Activated naive CD4-positive, alpha-beta T cell treated with anti-CD3 and anti-CD28 coated beads, Interleukin-2, amount 10 ng/mL, durations not matched to agents 7 days and 5 days (primary cell): Measurements from ENCODE around the gene ST8SIA4.
A peak's percentile ranks its signal among the peaks of the same experiment; 100 is the strongest.

ENCODE experiments used
- CTCF ChIA-PET: fragments of 350-600 bp; sonication (Branson Sonifier 250); formaldehyde crosslinking; loops from one replicate; lab custom pipeline; 2021; ENCODE audit warnings: antibody characterized with exemption; lab: Charles Lee
- DNase-seq: peaks from one replicate; pipeline ENCODE4 v3.0.0-alpha.2; 2020
- H3K27ac Mint-ChIP-seq: one replicate; pipeline ENCODE4 v1.8.0; 2021; ENCODE audit warnings: mild to moderate bottlenecking, moderate library complexity, mixed read lengths
- H3K27me3 Mint-ChIP-seq: one replicate; pipeline ENCODE4 v1.8.0; 2021; ENCODE audit warnings: mild to moderate bottlenecking, mixed read lengths
- H3K36me3 Mint-ChIP-seq: one replicate; pipeline ENCODE4 v1.8.0; 2021; ENCODE audit warnings: mixed read lengths
- H3K4me1 Mint-ChIP-seq: one replicate; pipeline ENCODE4 v1.8.0; 2021; ENCODE audit warnings: mixed read lengths
- H3K4me3 Mint-ChIP-seq: one replicate; pipeline ENCODE4 v1.8.0; 2021; ENCODE audit warnings: mild to moderate bottlenecking, moderate library complexity, mixed read lengths
- H3K9me3 Mint-ChIP-seq: one replicate; pipeline ENCODE4 v1.8.0; 2021; ENCODE audit warnings: mixed read lengths

Gene ST8SIA4

GRCh38 chr5:100856462-100856861 is 46.6 kb downstream of the ST8SIA4 start:
- H3K36me3 Mint-ChIP-seq: peaks cover 47% of the 10 kb centered on the region
- CTCF ChIA-PET: interaction anchor here (1.7 kb wide), 1 partner anchor 44 kb away, joined by 9 read pairs; no protein-coding TSS in a partner anchor
- no peak for DNase-seq
- no peak overlapping the region for H3K27ac Mint-ChIP-seq
- H3K27me3 Mint-ChIP-seq: no peaks in the 10 kb centered on the region
- no peaks in the 10 kb centered on the region for H3K9me3 Mint-ChIP-seq
- H3K4me1 Mint-ChIP-seq: peaks cover 63% of the 10 kb centered on the region
- H3K4me3 Mint-ChIP-seq: no peak overlapping the region

GRCh38 chr5:100855937-100856430 is 47.1 kb downstream of the ST8SIA4 start:
- Mint-ChIP-seq H3K27ac (no peak overlapping the region), H3K4me3 (no peak overlapping the region), H3K27me3 (no peaks in the 10 kb centered on the region), H3K4me1 (peaks cover 59% of the 10 kb centered on the region), H3K9me3 (no peaks in the 10 kb centered on the region), H3K36me3 (peaks cover 44% of the 10 kb centered on the region)
- CTCF ChIA-PET: interaction anchor here (1.5 kb wide), 1 partner anchor 46 kb away, joined by 4 read pairs; no protein-coding TSS in a partner anchor
- DNase-seq: no peak

- DNase-seq: no peak
- H3K4me1 Mint-ChIP-seq: peaks cover 53% of the 10 kb centered on the region
- H3K4me3 Mint-ChIP-seq: no peak overlapping the region
- H3K27ac Mint-ChIP-seq: peak overlapping the region; percentile 95
- CTCF ChIA-PET: interaction anchor here (1.0 to 1.5 kb wide), 2 partner anchors 13 to 47 kb away, joined by 3 to 4 read pairs; no protein-coding TSS in a partner anchor
- H3K27me3 Mint-ChIP-seq: no peaks in the 10 kb centered on the region
- no peaks in the 10 kb centered on the region for H3K9me3 Mint-ChIP-seq
- H3K36me3 Mint-ChIP-seq: peaks cover 40% of the 10 kb centered on the region
These were observed 47.8 kb downstream of the ST8SIA4 start for GRCh38 chr5:100855295-100855694.

GRCh38 chr5:100854591-100854990 is 48.5 kb downstream of the ST8SIA4 start:
- CTCF ChIA-PET: interaction anchor here (1.0 to 1.5 kb wide), 2 partner anchors 13 to 47 kb away, joined by 3 to 4 read pairs; no protein-coding TSS in a partner anchor
- peak overlapping the region; percentile 95 for H3K27ac Mint-ChIP-seq
- no peak overlapping the region for H3K4me3 Mint-ChIP-seq
- peaks cover 51% of the 10 kb centered on the region for H3K4me1 Mint-ChIP-seq
- H3K9me3 Mint-ChIP-seq: no peaks in the 10 kb centered on the region
- no peak for DNase-seq
- H3K36me3 Mint-ChIP-seq: peaks cover 35% of the 10 kb centered on the region
- H3K27me3 Mint-ChIP-seq: no peaks in the 10 kb centered on the region

- peaks cover 49% of the 10 kb centered on the region for H3K4me1 Mint-ChIP-seq
- H3K9me3 Mint-ChIP-seq: no peaks in the 10 kb centered on the region
- CTCF ChIA-PET: no interaction called here
These were observed 49.5 kb downstream of the ST8SIA4 start for GRCh38 chr5:100853582-100853981.

GRCh38 chr5:100852988-100853449 is 50.1 kb downstream of the ST8SIA4 start:
- no peaks in the 10 kb centered on the region for H3K9me3 Mint-ChIP-seq
- H3K4me1 Mint-ChIP-seq: peaks cover 46% of the 10 kb centered on the region
- peaks cover 31% of the 10 kb centered on the region for H3K36me3 Mint-ChIP-seq
- no peaks in the 10 kb centered on the region for H3K27me3 Mint-ChIP-seq
- CTCF ChIA-PET: no interaction called here
- peak overlapping the region; percentile 65 for H3K4me3 Mint-ChIP-seq
- H3K27ac Mint-ChIP-seq: peak overlapping the region; percentile 95
- DNase-seq: no peak

More at GRCh38 chr5:100853582-100853981, 49.5 kb downstream of the ST8SIA4 start:
- Mint-ChIP-seq H3K4me3 (peak overlapping the region; percentile 65), H3K36me3 (peaks cover 34% of the 10 kb centered on the region), H3K27me3 (no peaks in the 10 kb centered on the region), H3K27ac (peak overlapping the region; percentile 95)
- no peak for DNase-seq

GRCh38 chr5:100852051-100852450 is 51.0 kb downstream of the ST8SIA4 start:
- Mint-ChIP-seq H3K4me3 (no peak overlapping the region), H3K4me1 (peaks cover 46% of the 10 kb centered on the region), H3K27me3 (no peaks in the 10 kb centered on the region), H3K9me3 (no peaks in the 10 kb centered on the region), H3K36me3 (peaks cover 30% of the 10 kb centered on the region), H3K27ac (no peak overlapping the region)
- CTCF ChIA-PET: no interaction called here
- no peak for DNase-seq

- DNase-seq: no peak
- Mint-ChIP-seq H3K27me3 (no peaks in the 10 kb centered on the region), H3K27ac (no peak overlapping the region), H3K4me1 (peaks cover 25% of the 10 kb centered on the region), H3K9me3 (no peaks in the 10 kb centered on the region), H3K36me3 (peaks cover 33% of the 10 kb centered on the region), H3K4me3 (no peak overlapping the region)
- CTCF ChIA-PET: no interaction called here
These were observed 56.3 kb downstream of the ST8SIA4 start for GRCh38 chr5:100846772-100847171.

GRCh38 chr5:100842080-100842479 is 61.0 kb downstream of the ST8SIA4 start:
- no peak overlapping the region for H3K27ac Mint-ChIP-seq
- no peaks in the 10 kb centered on the region for H3K27me3 Mint-ChIP-seq
- CTCF ChIA-PET: interaction anchor here (1.0 to 4.9 kb wide), 5 partner anchors 13 to 68 kb away, joined by 3 to 31 read pairs (median 4); partner anchors contain the start of gene ST8SIA4
- H3K36me3 Mint-ChIP-seq: peaks cover 52% of the 10 kb centered on the region
- H3K9me3 Mint-ChIP-seq: no peaks in the 10 kb centered on the region
- no peak overlapping the region for H3K4me3 Mint-ChIP-seq
- no peak for DNase-seq
- H3K4me1 Mint-ChIP-seq: peaks cover 56% of the 10 kb centered on the region

- Mint-ChIP-seq H3K36me3 (peaks cover 52% of the 10 kb centered on the region), H3K4me3 (peak overlapping the region; percentile 25), H3K4me1 (peaks cover 55% of the 10 kb centered on the region), H3K27ac (peak overlapping the region; percentile 77), H3K9me3 (no peaks in the 10 kb centered on the region), H3K27me3 (no peaks in the 10 kb centered on the region)
- CTCF ChIA-PET: interaction anchor here (1.0 to 4.9 kb wide), 5 partner anchors 14 to 61 kb away, joined by 3 to 31 read pairs (median 3); partner anchors contain the start of gene ST8SIA4
- no peak for DNase-seq
These were observed 61.6 kb downstream of the ST8SIA4 start for GRCh38 chr5:100841358-100842076.

GRCh38 chr5:100840789-100841188 is 62.3 kb downstream of the ST8SIA4 start:
- Mint-ChIP-seq H3K27me3 (no peaks in the 10 kb centered on the region), H3K9me3 (no peaks in the 10 kb centered on the region), H3K4me1 (peaks cover 51% of the 10 kb centered on the region), H3K36me3 (peaks cover 48% of the 10 kb centered on the region), H3K27ac (peak overlapping the region; percentile 77), H3K4me3 (no peak overlapping the region)
- DNase-seq: no peak
- CTCF ChIA-PET: interaction anchor here (1.1 to 4.9 kb wide), 3 partner anchors 46 to 61 kb away, joined by 3 to 31 read pairs (median 4); partner anchors contain the start of gene ST8SIA4

- H3K4me3 Mint-ChIP-seq: no peak overlapping the region
- no peaks in the 10 kb centered on the region for H3K27me3 Mint-ChIP-seq
- peaks cover 51% of the 10 kb centered on the region for H3K4me1 Mint-ChIP-seq
- H3K36me3 Mint-ChIP-seq: peaks cover 52% of the 10 kb centered on the region
- CTCF ChIA-PET: interaction anchor here (0.9 to 4.9 kb wide), 5 partner anchors 13 to 62 kb away, joined by 3 to 31 read pairs (median 4); partner anchors contain the start of gene ST8SIA4
- DNase-seq: no peak
- no peak overlapping the region for H3K27ac Mint-ChIP-seq
- no peaks in the 10 kb centered on the region for H3K9me3 Mint-ChIP-seq
These were observed 62.7 kb downstream of the ST8SIA4 start for GRCh38 chr5:100840370-100840769.

- CTCF ChIA-PET: interaction anchor here (1.5 kb wide), 1 partner anchor 63 kb away, joined by 3 read pairs; no protein-coding TSS in a partner anchor
- Mint-ChIP-seq H3K9me3 (no peaks in the 10 kb centered on the region), H3K27ac (no peak overlapping the region), H3K36me3 (peaks cover 41% of the 10 kb centered on the region), H3K4me1 (peaks cover 39% of the 10 kb centered on the region), H3K27me3 (no peaks in the 10 kb centered on the region), H3K4me3 (no peak overlapping the region)
- DNase-seq: no peak
These were observed 65.0 kb downstream of the ST8SIA4 start for GRCh38 chr5:100838048-100838473.

GRCh38 chr5:100834519-100834918 is 68.6 kb downstream of the ST8SIA4 start:
- H3K27me3 Mint-ChIP-seq: no peaks in the 10 kb centered on the region
- CTCF ChIA-PET: no interaction called here
- no peak for DNase-seq
- no peaks in the 10 kb centered on the region for H3K9me3 Mint-ChIP-seq
- H3K36me3 Mint-ChIP-seq: peaks cover 41% of the 10 kb centered on the region
- no peak overlapping the region for H3K27ac Mint-ChIP-seq
- H3K4me1 Mint-ChIP-seq: peaks cover 16% of the 10 kb centered on the region
- no peak overlapping the region for H3K4me3 Mint-ChIP-seq
